HG03378 (cell line): ENCODE results near the gene RBM10.

Source experiments
- ATAC-seq: cut with Tn5 transposase; IDR thresholded peaks from one replicate; pipeline ENCODE4 v1.9.1; 2021; ENCODE audit warnings: mild to moderate bottlenecking, moderate library complexity; ENCODE audit not compliant: unreplicated experiment

The RBM10 gene

DNA sequence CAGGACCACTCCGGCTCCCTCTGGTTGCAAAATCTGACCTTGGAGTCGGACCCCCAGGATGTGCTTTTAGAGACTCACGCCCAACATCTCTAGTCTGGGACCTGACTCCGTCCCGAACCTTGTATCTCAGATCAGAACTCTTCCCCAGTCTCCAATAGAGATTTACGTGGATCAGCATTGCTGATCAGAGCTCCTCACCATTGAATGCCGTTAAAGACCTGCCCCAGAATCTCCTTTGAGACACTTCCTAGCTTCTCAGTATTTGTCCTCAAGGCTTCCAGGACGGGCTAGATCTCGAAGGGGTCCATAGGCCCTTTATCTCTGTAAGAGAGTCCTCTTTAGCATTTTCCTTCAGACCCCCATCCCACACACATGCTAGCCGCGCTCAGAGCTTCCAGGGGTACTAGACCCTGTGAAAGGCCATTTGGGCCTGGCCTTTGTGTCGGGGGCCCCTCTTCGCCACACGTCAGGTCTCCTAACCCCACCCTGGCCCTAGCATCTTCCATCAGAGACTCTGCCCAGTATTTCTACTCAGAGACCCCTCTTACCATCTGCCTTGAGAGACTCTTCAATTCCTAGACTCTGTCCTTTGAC, 49.3 kb downstream of the RBM10 start:
- peak; percentile 0 for ATAC-seq

DNA sequence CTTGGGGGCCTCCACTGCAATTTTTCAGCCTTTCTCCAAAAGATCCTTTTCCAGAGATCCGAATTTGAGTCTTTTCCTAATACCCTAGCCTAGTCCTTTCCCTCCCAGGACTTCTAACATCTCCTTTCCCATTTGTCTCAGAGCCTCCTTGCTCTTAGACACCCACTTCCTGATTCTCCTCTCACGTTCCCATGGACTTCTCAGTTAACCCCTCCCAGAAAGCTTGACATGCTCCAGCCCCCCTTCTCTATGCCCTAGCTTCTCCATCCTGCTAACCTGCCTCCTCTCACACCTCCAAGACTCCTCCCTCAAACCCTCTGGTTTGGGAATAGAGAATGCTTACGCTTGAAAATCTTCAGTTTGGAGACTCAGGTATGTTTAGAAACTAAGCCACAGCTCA, 51.1 kb downstream of the RBM10 start:
- no peak for ATAC-seq

DNA sequence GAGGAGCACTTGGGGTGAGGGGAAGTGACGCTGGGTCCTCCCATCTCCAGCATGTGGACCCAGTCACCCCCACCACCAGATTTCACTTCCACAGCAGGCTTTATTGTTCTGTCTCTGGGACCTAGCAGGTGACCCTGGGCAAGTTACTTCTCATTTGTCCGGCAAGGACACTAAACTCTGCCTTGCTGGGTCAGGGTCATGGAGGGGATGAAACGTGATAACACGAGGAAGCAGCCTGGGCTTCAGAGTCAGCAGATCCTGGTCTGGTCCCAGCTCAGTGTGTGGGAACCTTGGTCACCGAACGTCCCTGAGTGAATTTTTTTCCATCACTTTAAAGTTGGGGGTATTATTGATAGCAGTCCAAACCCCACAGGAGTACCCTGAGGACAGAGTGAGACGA, 52.5 kb downstream of the RBM10 start:
- no peak for ATAC-seq

DNA sequence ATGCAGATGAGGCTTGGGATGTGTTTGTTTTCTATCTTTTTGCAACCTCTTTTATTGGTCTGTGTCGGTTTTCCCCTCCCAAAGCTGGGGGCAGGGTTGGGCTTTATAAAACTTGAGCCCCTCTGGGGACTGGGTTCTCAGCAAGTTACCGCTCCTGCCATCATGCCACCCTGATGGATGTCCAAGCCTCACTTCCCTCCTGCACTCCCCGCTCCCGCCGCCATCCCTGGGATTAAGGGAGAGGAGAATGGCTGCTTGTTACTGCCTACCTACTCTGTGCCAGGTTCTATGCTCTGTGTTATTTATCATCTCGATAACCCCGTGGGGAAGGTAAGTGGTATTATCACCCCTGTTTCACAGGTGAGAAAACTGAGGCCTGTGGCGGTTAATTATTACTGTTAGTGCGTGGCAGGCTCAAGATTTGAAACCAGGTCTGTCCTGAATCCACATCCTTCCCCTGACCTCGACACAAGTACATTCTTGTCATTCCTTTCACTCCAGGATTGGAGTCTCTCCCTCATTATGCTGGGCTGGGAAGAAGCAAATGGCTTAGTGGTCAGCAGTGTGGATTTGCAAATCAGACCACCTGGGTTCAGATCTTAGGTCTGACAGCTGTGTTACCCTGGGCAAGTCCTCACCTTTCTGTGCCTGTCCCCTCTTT, 53.1 kb downstream of the RBM10 start:
- no peak for ATAC-seq

DNA sequence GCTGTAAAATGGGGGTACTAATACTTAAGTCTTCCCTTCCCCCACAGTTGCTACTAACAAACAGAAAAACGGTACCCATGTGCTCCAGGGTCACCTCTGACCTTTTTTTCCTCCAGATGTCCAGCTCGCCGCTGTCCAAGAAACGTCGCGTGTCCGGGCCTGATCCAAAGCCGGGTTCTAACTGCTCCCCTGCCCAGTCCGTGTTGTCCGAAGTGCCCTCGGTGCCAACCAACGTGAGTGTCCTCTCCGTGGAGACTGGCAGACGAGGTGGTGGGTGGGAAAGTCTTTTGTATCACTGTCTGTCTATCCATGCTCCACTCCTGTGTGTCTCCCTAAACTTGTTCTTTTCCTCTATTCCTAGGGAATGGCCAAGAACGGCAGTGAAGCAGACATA, 53.7 kb downstream of the RBM10 start:
- no peak for ATAC-seq

DNA sequence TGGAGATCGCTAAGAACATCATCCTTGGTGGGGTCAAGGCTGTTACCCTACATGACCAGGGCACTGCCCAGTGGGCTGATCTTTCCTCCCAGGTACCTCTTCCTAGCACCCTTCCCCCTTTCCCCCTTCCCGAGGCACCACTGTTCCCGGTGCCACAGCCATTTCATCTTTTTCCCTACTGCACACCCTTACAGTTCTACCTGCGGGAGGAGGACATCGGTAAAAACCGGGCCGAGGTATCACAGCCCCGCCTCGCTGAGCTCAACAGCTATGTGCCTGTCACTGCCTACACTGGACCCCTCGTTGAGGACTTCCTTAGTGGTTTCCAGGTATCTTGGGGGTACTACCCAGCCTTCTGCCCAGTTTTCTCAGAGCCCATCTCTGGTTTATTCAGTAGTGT, 54.3 kb downstream of the RBM10 start:
- ATAC-seq = no peak

DNA sequence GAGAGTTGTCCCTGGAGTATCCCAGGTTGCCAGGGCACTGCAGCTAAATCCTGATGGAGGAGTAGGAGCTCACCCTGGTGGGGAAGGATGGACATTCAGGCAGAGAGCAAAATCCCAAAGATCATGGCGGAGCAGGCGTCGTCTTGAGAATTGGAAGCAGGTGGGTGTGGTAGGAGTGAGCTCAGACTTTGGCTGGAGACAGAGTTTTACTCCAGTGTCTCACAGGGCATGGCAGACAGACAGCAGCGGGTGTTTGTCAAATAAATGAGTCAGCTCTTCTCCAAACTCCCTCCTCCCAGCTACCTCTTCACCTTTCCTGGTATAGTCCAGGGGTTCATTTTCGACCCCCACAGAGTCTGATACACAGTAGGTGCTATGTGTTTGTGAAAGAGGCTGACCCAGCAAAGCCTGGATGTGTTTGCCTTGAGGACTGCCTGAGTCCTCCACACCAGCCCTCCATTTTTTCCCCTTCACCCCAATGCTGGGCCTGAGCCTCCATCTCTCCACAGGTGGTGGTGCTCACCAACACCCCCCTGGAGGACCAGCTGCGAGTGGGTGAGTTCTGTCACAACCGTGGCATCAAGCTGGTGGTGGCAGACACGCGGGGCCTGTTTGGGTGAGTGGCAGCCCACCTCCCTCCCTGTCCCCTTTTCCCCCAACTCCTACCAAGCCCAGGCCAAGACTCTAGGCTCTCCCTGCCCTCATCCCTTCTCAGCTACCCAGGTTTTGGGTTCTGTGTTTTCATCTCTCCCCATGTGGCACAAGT, 55.5 kb downstream of the RBM10 start:
- no peak for ATAC-seq

DNA sequence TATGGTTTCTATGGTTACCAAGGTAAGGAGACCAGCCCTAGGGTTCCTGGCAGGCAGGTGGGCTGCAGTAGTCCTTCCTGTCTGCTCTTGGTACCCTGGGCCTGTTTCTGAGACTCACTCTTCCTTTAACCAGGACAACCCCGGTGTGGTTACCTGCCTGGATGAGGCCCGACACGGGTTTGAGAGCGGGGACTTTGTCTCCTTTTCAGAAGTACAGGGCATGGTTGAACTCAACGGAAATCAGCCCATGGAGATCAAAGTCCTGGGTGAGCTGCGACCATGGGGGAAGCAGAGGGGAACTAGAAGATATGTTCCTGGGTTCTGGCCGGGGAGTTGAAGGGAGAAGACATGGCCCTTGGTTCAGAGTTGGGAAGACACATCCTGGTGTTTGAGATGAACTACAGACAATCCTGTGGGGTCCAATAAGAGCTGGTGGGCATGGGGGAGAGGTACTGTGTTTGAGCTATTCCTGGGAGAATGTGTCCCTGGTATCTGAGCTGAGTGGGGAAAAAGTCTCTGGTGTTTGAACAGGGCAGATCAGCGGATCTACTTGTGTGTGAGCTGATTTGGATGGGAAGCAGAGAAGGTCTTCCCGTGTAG, 56.4 kb downstream of the RBM10 start:
- ATAC-seq = no peak

DNA sequence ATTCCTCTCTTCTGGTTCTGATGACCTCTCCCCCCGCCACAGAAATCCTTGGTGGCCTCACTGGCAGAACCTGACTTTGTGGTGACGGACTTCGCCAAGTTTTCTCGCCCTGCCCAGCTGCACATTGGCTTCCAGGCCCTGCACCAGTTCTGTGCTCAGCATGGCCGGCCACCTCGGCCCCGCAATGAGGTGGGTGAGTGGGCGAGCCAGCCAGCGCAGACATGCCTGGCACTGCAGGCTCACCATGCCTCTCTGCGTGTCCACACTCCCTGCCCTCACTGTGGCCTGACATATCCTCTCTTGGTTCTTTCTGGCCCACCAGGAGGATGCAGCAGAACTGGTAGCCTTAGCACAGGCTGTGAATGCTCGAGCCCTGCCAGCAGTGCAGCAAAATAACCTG, 57.3 kb downstream of the RBM10 start:
- ATAC-seq = no peak

DNA sequence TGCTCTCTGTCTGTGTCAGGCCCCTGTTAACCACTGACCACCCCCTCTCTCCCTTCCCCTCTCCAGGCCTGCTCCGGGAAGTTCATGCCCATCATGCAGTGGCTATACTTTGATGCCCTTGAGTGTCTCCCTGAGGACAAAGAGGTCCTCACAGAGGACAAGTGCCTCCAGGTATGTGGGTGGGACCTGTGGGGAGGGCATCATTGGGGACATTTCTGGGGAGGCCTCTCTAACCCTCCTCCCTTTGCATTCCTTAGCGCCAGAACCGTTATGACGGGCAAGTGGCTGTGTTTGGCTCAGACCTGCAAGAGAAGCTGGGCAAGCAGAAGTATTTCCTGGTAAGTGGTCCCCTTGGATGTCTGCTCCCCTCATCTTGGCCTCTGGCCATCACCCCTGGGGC, 57.9 kb downstream of the RBM10 start:
- no peak for ATAC-seq

DNA sequence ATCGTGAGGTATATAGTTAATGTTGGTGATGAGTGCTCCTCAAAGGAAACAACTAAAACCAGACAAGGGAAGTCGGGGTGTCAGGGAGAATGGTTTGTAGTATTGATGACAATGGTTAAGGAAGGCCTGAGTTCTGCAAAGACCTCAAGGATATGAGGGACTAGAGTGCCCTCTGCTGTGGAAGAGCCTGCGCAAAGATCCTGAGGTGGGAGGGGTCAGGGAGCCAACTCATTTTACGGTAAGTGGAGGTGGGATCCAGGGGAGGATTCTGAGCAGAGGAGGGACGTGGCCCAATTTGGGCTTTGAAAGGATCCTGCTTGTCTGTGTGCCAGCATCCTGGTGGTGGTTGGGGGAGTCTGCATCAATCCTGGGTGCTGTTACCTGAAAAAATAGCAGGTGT, 59.9 kb downstream of the RBM10 start:
- ATAC-seq = no peak

DNA sequence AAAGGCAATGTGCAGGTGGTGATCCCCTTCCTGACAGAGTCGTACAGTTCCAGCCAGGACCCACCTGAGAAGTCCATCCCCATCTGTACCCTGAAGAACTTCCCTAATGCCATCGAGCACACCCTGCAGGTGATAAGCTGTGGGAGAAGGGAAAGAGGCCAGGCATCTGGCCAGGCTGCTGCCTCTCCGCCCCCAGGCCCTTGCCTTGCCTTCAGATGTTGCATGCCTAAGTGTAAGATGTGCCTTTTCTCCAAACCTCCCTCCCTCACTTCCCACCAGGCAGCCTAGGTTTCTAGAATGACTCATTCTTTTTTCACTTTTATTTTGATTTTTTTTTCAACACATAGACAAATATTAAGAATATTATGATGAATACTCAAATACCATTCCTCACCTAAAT, 61.3 kb downstream of the RBM10 start:
- no peak for ATAC-seq

DNA sequence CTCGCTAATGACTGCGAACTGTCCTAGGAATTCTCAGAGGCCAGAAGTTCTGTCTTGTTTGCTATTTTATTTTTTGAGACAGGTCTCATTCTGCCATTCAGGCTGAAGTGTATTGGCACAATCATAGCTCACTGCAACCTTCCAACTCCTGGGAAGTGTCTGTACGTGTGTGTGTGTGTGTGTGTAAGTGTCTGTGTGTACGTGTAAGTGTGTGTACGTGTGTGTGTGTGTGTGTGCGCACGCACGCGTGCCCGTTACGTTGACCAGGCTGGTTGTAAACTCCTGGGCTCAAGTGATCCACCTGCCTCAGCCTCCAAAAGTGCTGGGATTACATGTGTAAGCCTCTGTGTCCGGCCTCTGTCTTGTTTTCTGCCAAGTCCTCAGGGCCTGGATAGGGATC, 63.1 kb downstream of the RBM10 start:
- ATAC-seq = no peak

DNA sequence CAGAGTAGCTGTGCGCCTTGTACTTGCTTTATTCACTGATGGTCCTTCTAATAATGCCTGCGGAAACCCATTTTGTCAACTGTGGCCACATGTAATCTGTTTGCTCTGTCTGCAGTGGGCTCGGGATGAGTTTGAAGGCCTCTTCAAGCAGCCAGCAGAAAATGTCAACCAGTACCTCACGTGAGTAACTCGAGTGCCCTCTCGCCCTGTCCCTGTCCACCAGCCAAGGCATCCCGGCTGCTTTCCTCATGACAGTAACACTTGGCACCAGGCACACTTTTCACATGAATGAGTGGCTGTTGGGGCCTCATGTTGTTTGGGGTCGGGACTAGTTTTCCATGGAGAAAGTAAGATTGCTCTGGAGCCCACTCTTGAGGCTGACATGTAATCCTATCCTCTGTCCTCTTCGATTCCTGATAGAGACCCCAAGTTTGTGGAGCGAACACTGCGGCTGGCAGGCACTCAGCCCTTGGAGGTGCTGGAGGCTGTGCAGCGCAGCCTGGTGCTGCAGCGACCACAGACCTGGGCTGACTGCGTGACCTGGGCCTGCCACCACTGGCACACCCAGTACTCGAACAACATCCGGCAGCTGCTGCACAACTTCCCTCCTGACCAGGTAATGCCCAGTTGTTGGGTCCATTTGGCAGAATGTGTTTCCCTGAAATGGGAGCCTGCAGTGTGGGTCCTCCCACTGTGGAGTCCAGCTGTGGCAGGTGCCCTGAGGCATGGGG, 64.7 kb downstream of the RBM10 start:
- ATAC-seq = no peak

DNA sequence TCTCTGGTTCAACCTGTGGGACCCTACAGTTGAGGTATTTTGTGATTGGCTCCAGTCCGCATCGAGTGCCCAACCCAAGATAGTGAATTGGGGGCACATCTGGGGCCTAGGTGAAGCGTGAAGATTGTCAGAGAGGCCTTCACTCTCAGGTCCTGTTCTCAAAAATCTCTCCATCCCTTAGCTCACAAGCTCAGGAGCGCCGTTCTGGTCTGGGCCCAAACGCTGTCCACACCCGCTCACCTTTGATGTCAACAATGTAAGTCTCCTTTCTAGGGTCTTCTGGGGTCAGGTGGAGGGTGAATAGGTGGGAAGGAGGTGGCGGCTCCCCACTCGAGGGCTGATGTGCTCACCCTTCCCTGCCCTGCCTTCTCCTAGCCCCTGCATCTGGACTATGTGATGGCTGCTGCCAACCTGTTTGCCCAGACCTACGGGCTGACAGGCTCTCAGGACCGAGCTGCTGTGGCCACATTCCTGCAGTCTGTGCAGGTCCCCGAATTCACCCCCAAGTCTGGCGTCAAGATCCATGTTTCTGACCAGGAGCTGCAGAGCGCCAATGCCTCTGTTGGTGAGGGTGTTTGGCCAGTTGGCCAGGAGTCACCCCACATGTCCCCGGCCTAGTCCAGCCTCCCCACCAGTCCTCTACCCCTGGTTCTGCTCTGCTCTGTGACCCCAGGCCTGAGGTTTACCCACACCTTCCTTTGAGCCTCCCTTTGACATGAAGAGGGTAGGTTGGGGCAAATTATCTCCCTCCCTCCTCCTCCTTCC, 65.8 kb downstream of the RBM10 start:
- no peak for ATAC-seq

DNA sequence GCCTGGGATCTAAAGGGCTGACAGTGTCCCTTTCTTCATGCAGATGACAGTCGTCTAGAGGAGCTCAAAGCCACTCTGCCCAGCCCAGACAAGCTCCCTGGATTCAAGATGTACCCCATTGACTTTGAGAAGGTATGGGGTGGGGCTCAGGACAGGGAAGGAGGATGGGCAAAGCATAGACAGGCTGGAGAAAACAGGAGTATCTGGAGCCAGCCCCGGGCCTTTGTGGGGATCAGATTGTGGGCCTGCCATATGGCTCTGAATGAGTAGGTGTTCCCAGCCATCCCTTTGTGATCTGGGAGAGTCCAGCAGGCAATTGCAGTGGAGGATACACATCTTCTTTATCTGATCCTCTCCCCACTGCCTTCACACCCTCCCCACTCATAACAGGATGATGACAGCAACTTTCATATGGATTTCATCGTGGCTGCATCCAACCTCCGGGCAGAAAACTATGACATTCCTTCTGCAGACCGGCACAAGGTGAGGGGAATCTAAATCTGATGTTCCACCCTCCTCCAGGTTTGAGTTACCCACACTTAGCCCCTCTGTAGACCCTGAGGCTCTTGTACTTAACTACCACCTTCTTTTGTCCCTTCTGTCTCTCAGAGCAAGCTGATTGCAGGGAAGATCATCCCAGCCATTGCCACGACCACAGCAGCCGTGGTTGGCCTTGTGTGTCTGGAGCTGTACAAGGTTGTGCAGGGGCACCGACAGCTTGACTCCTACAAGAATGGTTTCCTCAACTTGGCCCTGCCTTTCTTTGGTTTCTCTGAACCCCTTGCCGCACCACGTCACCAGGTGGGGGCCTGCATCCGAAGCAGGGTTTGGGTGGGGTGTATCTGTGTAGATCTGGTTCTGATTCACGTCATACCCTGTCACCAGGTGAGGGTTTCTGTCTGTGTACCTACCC, 67.6 kb downstream of the RBM10 start:
- ATAC-seq = no peak

DNA sequence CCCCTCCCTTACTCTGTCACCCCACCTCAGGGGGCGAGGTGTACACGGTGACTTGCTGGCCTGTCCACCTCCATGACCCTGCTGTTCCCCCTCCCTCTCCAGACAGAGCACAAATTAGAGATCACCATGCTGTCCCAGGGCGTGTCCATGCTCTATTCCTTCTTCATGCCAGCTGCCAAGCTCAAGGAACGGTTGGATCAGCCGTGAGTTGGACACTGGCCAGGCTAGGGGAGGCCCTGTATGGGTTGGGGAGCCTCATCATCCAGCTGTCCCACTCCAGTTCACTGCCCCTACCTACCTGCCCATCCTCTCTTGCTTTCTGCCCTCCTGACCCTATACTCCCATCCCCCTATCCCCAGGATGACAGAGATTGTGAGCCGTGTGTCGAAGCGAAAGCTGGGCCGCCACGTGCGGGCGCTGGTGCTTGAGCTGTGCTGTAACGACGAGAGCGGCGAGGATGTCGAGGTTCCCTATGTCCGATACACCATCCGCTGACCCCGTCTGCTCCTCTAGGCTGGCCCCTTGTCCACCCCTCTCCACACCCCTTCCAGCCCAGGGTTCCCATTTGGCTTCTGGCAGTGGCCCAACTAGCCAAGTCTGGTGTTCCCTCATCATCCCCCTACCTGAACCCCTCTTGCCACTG, 69.5 kb downstream of the RBM10 start:
- no peak for ATAC-seq

DNA sequence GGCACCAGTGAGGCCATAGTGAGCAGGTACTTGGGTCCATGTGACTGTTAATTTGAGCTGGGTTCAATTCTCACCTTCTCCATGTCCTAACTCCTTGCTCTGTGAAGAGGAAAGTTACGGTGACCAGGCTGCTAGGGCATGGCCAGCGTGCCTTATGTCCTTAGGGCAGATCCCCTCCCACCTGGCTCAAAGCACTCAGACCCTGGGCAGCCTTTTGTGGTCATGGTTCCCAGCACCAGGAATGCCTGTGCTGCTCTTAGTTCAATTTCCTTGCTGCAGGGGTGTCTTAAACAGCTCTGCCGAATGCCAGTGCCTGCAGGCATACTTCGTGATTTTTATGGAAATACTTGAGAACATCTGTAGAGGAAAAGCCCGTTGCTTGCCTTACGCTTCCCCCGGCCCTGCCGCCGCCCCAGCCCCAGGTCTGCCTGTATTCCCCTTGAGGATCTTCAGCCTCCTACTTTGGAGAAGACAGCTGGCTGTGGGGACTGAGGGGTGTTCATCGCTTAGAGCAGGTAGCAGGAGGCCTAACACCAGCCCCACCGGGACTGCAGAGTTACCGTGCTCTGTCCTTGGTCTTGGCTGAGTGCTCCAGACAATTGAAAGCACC, 70.4 kb downstream of the RBM10 start:
- ATAC-seq = no peak
